Pulmonary artery endothelial cell (primary cell): ENCODE results near the gene C12orf76. TPM values are rescaled to one million over a fixed set of nuclear protein-coding genes. Genes with fewer than 3 reads are reported as not detected.
"Not testable (repeated sequence)": the region's sequence is repeated elsewhere in the genome, so short reads cannot be mapped to it uniquely, and the experiment has no call there.

Experiments used
- DNase-seq: peaks from one replicate; pipeline ENCODE4 v3.0.0-alpha.2; 2011; ENCODE audit warnings: low read depth, low spot score
- total RNA-seq: library from RNA; depleted of rRNA; stranded (reverse); fragments of >200 nt; gene quantifications from 2 replicates; pipeline ENCODE4 v1.2.3, GENCODE V29; 2014

The C12orf76 gene, protein sequence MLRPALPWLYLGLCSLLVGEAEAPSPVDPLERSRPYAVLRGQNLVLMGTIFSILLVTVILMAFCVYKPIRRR
- total RNA-seq, result 17.2 and 19.1 TPM in 2 replicates

- peak; percentile 84 for DNase-seq
Measured at GRCh38 chr12:110048242-110049027, at the start of gene C12orf76. TSS of gene C12orf76 (minus strand) at chr12:110048522. CDS start at chr12:110048495, 27 bp downstream.

DNA sequence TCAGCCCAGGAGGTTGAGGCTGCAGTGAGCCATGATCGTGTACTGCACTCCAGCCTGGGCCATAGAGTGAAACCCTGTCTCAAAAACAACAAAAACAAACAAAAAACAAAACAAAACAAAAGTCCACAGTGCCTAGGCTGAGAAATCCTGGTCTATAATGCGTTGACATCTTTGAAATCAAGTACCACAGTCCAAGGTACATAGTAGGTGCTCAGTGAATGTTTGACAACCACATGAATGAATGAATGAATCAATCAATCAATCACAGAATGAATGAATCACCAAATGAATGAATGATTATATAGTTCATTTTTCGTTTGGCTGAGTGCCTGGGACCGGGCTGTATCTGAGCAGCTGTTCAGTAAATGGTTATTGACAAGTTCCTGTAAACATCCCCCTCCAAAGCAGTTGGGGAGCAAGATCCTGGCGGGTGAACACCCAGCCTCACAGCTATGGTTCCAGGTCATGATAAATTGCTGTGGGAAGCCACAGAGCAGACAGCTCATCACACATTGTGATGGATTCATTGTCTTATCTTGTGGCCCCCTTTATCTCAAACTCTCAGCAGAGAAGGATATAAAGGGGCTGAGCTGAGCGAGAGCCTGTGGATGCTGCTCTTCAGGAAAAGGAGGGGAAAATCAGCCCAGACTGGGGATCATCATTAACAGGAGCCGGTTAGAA, 45.4 kb upstream of the C12orf76 start:
- no peak for DNase-seq

DNA sequence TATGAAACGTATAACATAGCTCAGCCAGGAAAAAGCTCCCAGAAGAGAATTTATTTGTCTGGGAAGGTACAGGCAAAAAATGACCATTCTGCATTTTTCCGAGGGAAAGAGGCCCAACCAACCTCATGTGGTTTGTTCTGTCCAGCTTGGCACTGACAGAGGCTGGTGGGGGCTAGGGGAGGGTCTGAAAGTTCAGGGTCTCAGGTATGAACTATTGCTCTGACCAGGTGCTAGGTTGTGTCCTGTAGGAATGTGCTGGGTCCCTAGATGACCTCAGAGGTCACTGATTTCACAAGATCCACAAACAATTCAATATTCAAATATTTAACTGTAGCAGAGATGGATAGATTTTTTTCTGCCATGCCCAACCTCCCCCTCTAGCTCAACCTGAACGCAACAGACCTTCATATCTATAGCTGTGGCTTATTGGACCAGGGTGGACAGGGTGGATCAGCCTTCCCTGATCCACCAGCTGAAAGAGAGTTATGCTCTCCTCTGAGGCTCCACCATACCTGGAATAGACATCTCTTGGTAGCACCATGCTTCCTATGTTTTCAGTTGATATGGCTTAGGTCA, 42.9 kb upstream of the C12orf76 start:
- DNase-seq, result no peak

DNA sequence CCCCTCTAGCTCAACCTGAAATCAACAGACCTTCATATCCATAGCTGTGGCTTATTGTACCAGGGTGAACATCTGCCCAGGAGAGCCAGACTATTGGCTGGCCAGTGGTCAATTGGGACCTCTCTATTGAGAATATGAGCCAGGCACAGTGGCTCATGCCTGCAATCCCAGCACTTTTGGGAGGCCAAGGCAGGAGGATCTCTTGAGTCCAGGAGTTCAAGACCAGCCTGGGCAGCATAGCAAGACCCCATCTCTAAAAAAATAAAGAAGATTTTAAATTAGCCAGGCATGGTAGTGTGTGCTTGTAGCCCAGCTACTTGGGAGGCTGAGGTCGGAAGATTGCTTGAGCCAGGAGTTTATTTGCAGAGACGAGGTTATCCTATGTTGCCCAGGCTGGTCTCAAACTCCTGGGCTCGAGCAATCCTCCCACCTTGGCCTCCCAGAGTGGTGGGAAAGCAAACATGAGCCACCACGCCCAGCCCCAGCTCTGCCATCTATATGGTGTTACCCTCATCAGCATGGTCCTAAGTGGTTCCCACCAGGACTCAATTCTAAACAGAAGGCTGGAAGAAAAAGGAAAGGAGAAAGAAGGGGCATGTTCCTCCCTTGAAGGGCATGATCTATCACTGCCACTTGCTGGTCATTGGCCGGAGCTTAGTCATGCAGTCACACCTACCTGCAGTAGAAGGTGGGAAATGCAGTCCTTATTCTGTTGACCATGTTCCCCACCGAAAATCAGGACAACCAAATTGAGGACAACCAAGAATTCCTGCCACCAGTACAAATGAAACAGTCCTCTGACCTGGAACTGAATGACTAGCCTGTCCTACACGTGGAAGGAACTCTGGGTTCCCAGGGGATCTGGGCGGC, 42.2 kb upstream of the C12orf76 start:
- DNase-seq, result no peak

DNA sequence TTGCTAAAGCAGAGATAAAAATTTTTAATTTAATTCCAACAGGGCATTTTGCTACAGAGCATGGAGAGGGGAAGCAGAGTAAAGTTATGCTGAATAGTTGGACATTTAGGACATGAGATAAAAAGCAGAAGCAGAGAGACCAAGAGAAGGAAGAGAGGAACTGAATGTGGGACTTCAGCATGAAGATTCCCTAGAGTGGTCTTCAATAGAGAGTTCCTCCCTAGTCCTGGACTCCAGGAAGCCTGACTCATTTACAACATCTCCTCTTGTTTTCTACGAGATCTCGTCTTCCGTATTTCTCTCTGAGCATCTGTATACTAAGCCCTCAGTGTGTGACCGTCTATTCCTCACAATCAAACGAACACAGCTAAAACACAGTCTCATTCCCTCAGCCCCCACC, 40.6 kb upstream of the C12orf76 start:
- DNase-seq, result no peak

- DNase-seq, result not testable (repeated sequence)
Measured at GRCh38 chr12:110088216-110088615, 39.9 kb upstream of the C12orf76 start.

DNA sequence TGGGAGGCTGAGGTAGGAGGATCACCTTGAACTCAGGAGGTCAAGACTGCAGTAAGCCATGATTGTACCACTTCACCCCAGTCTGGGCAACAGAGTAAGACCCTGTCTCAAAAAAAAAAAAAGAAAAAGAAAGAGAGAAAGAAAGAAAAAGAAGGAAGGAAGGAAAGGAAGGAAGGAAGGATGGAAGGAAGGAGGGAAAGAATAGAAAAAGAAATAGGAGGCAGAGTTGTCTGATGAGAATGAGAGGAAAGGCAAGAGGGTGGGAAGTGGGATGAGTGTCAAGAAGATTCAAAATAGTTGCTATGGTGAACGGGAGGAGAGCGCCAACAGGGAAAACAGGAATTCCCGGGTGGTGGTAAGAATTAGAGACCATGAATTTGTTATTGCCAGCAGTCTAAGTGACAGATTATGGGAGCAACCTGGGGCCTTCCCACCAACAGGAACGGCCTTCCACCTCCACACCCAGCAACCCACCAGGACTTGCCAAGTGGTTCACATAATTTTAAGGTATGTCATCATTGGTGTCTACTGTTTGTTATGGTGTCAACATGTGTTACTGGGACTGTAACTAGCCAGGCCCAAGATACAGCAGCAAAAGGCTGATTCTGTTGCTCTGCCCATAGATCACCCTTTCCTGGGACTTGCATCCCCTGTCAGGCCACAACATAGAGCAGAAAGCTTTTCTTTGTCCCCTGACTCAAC, 36.1 kb upstream of the C12orf76 start:
- no peak for DNase-seq

DNA sequence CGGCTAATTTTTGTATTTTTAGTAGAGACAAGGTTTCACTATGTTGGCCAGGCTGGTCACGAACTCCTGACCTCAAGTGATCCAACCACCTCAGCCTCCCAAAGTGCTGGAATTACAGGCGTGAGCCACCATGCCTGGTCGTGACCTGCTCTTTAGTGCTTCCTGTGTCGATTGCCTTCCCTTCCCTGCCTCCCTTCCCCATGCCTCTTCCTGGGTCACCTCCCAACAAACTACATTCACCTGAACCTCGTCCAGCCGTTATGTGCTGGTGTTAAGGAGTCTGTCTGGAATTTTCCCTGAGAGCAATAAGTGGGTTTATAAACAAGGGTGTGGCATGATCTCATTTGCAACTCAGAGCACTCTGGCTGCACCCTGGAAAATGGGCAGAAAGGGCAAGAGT, 32.1 kb upstream of the C12orf76 start:
- DNase-seq, result no peak

GRCh38 chr12:110079477-110080400, 31.4 kb upstream of the C12orf76 start:
- DNase-seq, result peak; percentile 19

DNA sequence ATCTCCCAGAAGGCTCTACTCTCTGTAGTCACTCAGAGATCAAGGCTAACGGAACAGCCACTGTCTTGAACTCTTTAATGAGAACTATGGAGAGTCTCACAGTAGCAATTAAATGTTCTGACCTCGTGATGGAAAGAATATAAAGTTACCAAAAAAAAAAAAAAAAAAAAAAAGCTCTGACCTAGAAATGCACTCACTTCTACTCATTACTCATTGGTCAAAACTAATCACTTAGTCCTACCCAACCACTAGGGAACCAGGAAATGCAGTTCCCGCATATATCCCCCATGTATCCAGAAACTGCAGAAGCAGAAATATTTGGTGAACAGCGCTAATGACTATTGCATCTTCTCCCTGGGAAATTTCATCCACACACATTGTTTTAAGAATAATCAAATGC, 29.5 kb upstream of the C12orf76 start:
- no peak for DNase-seq

GRCh38 chr12:110075880-110076279, 27.6 kb upstream of the C12orf76 start:
- no peak for DNase-seq

DNA sequence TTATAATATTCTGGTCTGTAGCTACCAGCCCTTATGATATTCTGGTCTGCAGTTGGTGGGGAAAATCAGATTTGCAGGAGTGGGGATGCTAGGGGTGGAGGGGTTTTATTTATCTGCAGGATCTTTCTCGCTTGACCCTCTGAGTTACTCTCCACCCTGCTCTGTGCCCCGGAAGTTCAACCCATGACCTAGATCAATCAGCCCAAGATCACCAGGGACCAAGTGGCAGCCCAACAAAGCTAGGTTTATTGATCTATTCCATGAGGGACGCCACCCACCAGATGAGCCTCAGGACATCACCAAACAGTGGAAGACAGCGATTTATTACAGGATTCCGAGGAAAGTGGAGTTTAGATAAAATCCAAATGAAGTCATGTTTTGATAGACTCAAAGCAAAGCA, 25.8 kb upstream of the C12orf76 start:
- DNase-seq, result no peak

DNA sequence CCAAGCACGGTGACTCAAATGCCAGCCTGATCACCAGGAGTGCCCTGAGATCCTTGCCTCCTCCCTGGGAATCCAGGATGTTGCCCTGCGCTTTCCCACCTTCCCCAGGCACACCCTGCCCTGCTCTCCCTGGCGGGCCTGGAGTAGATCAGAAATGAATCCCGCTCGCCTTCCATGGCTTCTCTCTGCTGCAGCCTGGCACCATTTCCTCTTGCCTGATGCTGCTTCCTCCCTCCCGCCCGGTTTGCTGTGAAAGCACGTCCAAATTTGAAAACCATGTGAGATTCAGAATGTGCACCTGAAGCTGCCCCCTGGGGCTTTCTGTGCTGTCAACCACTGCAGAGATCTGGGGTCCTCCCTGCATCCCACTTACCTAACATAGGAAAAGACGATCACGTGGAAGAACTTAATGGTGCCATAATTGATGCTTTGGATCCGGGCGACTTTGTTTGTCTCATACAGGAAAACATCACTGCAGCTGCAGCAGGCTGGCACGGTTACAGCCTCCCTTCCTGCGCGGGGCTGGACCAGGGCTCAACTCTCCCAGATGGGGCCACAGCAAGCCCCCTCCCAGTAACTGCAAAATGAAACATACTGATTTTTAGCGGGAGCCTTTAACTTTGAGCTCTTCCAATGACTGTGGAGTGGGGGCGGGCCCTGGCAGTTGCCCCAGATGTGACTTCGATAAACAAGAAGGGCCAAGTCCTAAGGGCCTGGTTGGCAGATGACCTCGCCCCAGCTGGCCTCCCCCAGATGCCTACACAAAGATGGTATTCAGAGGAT, 24.9 kb upstream of the C12orf76 start:
- no peak for DNase-seq

- not testable (repeated sequence) for DNase-seq
Measured at GRCh38 chr12:110072636-110073035, 24.3 kb upstream of the C12orf76 start.

- DNase-seq, result no peak
Measured at GRCh38 chr12:110071967-110072366, 23.6 kb upstream of the C12orf76 start.

- DNase-seq, result no peak
Measured at GRCh38 chr12:110071504-110071903, 23.2 kb upstream of the C12orf76 start.

DNA sequence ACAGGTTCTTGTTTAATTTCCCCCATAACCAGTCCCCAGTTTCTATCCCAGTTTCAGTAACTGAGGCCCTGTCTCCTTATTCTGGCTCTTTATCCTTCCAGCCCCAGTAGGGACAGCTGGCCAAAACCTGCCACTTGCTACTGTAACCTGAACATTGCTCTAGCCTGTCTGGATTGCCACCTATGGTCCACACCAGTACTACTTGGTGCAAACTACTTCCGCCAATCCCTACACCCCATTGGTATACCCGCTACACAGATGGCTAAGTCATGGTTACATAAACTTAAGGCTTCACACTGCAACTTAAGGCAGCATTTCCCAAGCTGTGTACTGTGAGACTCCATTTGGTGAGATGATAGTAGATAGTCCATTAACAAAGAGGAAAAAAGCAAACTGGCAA, 20.3 kb upstream of the C12orf76 start:
- no peak for DNase-seq

DNA sequence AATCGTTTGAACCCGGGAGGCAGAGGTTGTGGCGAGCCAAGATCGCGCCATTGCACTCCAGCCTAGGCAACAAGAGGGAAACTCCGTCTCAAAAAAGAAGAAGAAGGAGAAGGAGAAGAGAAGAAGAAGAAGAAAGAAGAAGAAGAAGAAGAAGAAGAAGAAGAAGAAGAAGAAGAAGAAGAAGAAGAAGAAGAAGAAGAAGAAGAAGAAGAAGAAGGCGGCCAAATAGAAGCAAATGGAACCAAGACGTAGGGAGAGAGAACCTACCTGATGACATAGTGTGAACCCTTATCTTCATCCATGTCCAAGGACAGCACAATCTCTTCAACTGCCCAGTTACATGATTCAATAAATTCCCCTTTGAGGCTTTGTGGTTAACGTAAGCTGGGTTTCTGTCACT, 19.8 kb upstream of the C12orf76 start:
- DNase-seq, result not testable (repeated sequence)

DNA sequence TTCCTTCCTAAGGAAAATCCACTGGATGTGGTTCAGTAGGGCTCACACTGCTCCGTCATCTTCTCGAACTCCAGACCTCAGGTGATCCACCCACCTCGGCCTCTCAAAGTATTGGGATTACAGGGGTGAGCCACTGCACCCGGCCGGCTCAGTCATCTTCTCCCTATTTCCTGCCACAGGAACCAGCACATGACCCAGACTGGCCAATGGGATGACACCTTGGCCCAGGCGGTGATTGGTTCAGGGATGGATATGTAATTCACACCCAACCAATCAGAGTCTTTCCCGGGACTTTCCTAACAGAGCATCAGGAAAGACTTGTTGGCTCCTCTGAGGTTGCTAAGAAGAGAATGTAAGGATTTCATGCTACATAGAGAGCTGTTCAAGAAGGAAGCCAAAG, 19.2 kb upstream of the C12orf76 start:
- DNase-seq, result no peak
